ENCODE results near the gene DGKZ.

GRCh38 chr11:46397526-46397925 lies 50.3 kb downstream of the DGKZ start:
- TF ChIP-seq CTCF (conservative IDR thresholded peaks at IDR 0.05) (no peak), ZFX (IDR thresholded peaks at IDR 0.05) (no peak)
